ENCODE results near the gene SF3B3.
A peak's percentile ranks its signal among the peaks of the same experiment; 100 is the strongest.

Gene SF3B3

DNA sequence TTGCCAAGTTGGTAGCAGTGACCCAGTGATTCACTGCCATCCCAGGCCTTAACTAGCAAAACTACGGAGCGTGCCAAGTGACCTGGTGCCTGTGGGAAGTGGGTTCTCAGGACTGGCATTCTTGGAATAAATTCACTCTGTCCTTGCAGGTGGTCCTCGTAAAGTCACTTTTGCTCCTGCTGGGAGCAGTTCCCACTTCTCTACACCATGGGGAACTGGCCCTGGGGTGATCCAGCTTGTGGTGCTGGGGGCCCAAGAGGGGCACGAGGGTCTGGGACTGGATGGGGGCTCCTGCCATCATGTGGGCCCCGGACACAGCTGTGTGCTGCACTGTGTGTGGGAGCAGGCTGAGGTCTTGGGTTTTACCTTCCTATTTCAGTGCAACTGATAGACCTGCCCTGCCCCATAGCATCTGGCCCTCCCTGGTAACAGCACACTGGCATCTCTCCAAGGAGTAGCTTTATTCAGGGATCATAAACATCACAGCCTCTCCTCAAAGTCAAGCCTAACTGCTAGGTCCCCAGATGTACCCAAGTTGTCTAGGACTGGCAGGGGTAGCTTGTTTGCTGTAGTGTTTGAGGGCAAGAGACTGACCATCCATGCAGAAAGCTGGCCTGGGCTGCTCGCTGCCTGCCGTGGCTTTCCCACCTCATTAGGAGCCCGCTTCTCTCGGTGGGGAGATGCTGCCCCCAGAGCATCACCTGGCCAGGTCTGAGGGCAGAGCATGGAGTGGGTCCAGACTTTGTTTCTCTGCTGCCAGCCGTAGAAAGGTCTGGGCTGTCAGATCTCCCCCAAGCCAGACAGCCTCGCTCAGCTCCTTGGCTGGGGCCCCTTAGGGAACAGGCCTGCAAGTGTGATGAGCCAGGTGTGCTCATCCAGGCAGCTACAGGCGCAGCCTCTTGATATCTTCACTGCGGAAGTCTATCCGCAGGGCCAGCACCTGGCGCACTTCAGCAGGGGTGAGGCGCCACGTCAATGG lies 43.2 kb upstream of the SF3B3 start:
- TF ChIP-seq, protein P1, sequence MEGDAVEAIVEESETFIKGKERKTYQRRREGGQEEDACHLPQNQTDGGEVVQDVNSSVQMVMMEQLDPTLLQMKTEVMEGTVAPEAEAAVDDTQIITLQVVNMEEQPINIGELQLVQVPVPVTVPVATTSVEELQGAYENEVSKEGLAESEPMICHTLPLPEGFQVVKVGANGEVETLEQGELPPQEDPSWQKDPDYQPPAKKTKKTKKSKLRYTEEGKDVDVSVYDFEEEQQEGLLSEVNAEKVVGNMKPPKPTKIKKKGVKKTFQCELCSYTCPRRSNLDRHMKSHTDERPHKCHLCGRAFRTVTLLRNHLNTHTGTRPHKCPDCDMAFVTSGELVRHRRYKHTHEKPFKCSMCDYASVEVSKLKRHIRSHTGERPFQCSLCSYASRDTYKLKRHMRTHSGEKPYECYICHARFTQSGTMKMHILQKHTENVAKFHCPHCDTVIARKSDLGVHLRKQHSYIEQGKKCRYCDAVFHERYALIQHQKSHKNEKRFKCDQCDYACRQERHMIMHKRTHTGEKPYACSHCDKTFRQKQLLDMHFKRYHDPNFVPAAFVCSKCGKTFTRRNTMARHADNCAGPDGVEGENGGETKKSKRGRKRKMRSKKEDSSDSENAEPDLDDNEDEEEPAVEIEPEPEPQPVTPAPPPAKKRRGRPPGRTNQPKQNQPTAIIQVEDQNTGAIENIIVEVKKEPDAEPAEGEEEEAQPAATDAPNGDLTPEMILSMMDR (IDR thresholded peaks at IDR 0.05; ENCODE audit: low read depth, low read length) = no peak
- no peak overlapping the region for H3K4me3 ChIP-seq (replicated peaks in 1 of 2; ENCODE audit: low read depth in 2 of 2, low read length in 2 of 2)
- no peak for DNase-seq (ENCODE audit: low read depth in 2 of 2)

DNA sequence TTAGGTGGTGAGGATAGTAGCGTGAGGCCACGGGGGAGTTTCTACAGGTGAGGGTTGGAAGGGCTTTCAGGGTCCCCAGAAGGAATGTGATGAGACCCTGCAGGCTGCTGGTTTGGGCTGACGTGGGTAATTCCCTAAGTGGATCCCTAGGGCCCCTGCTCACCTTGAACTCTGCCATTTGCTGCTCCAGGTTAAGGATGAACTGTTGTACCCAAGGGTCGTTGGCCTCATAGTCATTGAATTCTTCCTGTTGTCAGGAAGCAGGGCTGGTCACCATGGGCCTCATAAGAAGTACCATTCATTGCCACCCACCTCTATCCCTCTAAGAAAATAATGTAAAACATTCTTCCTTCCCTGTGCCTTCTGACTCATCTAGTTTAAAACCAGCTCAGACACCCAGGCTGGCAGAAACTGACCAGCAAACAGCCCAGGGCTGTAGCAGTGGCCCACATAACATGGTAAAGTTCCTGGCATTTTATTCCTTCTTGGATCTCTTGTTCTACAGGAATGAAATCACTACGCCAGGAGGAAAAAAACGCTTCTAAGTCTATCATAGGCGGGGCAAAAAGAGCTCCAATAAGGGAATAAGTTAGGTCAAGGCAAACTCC lies 41.6 kb upstream of the SF3B3 start:
- TF ChIP-seq, protein P1 (IDR thresholded peaks at IDR 0.05; ENCODE audit: low read depth, low read length) = no peak
- no peak overlapping the region for H3K4me3 ChIP-seq (replicated peaks in 1 of 2; ENCODE audit: low read depth in 2 of 2, low read length in 2 of 2)
- peak in 1 of 2 donors; percentile 32 for DNase-seq (ENCODE audit: low read depth in 2 of 2)

DNA sequence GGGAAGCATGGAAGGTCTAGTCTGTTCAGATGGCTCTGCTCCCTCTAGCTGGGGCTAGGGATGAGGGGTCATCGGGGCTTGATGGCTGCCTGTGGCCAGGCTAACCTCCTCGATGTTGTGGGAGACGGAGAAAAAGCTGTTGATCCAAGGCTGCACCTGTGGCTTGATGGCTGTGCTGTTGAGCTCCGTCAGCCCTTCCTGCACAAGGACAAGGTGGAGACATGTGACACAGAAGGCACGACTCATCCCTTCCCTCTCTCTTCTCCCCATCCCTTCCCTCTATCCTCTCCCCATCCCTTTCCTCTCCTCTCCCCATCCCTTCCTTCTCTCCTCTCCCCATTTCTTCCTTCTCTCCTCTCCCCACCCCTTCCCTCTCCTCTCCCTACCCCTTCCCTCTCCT lies 41.0 kb upstream of the SF3B3 start:
- TF ChIP-seq, protein P1 (IDR thresholded peaks at IDR 0.05; ENCODE audit: low read depth, low read length) = no peak
- no peak overlapping the region for H3K4me3 ChIP-seq (replicated peaks in 1 of 2; ENCODE audit: low read depth in 2 of 2, low read length in 2 of 2)
- DNase-seq (ENCODE audit: low read depth in 2 of 2) = no peak

DNA sequence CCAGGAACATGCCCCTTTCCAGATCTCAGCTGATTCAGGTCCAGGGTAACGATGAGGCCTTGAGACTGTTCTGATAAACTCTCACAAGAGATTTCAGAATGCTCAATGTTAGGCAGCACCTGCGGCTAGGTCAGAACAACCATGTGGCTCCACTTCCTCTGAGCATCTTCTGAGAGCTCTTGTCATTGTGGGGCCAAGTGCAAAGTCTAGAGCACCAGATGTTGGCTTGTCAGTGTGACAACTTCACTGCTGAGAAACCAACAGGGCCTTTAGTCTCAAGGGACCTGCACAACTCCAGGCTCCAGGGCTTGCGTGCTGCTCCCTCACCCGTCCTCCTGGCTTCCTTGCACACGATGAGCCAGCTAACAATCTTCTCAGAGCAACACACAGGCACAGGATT lies 40.2 kb upstream of the SF3B3 start:
- no peak for DNase-seq (ENCODE audit: low read depth in 2 of 2)
- TF ChIP-seq, protein P1 (IDR thresholded peaks at IDR 0.05; ENCODE audit: low read depth, low read length) = no peak
- no peak overlapping the region for H3K4me3 ChIP-seq (replicated peaks in 1 of 2; ENCODE audit: low read depth in 2 of 2, low read length in 2 of 2)

DNA sequence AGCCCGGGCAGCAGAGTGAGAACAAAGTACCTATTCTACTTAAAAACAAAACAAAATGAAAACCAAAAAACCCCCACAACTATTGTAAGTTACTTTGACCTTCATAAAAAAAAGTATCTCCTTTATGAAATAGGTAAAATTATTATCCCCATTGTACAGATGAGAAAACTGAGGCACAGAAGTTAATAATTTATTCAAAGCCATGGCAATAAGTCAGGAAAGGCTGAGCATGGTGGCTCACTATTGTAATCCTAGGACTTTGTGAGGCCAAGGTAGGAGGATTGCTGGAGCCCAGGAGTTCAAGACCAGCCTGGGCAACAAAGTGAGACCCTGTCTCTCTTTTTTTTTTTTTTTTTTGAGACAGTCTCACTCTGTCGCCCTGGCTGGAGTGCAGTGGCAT lies 38.7 kb upstream of the SF3B3 start:
- TF ChIP-seq, protein P1 (IDR thresholded peaks at IDR 0.05; ENCODE audit: low read depth, low read length) = no peak
- no peak overlapping the region for H3K4me3 ChIP-seq (replicated peaks in 1 of 2; ENCODE audit: low read depth in 2 of 2, low read length in 2 of 2)
- DNase-seq (ENCODE audit: low read depth in 2 of 2) = no peak

DNA sequence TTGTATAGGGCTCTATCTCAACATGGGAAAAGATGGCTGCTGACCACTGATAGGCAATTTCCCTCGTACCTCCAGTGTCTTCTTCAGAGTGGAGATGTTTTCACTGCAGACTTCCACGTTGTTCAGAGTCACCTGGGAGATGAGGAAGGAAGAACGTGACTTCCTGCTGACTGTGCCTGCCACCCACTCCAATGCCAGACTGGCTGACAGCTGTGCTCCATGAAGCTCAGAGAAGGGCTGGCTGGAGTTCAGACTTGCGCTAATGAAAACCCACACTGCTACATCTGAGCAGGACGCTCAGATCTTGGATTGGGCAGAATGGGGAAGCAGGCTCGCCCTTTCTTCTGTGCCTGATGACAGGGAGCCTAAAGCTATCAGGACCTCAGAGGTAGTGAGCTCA lies 33.4 kb upstream of the SF3B3 start:
- DNase-seq (ENCODE audit: low read depth in 2 of 2) = no peak
- H3K4me3 ChIP-seq (replicated peaks in 1 of 2; ENCODE audit: low read depth in 2 of 2, low read length in 2 of 2) = no peak overlapping the region
- TF ChIP-seq, protein P1 (IDR thresholded peaks at IDR 0.05; ENCODE audit: low read depth, low read length) = no peak
